ENCODE measurements around the gene PHF11.

The PHF11 gene

GRCh38 chr13:49536144-49536873 is 40.6 kb downstream of the PHF11 start:
- H3K27ac ChIP-seq, result no peak overlapping the region
- TF ChIP-seq CTCF (conservative IDR thresholded peaks at IDR 0.05) (no peak), ZFX (IDR thresholded peaks at IDR 0.05) (no peak)

GRCh38 chr13:49538404-49538803 is 42.7 kb downstream of the PHF11 start:
- H3K27ac ChIP-seq, result no peak overlapping the region
- TF ChIP-seq CTCF (conservative IDR thresholded peaks at IDR 0.05), result no peak
- no peak for TF ChIP-seq ZFX (IDR thresholded peaks at IDR 0.05)

GRCh38 chr13:49539313-49539712 is 43.6 kb downstream of the PHF11 start:
- TF ChIP-seq CTCF (conservative IDR thresholded peaks at IDR 0.05), result no peak
- no peak for TF ChIP-seq ZFX (IDR thresholded peaks at IDR 0.05)
- no peak overlapping the region for H3K27ac ChIP-seq

- TF ChIP-seq CTCF (conservative IDR thresholded peaks at IDR 0.05), result no peak
- no peak for TF ChIP-seq ZFX (IDR thresholded peaks at IDR 0.05)
- H3K27ac ChIP-seq, result no peak overlapping the region
Observed at GRCh38 chr13:49539746-49540145, 44.0 kb downstream of the PHF11 start.

GRCh38 chr13:49540552-49540951 is 44.8 kb downstream of the PHF11 start:
- H3K27ac ChIP-seq, result no peak overlapping the region

GRCh38 chr13:49543656-49544055 is 47.9 kb downstream of the PHF11 start:
- TF ChIP-seq ZFX (IDR thresholded peaks at IDR 0.05) (no peak), CTCF (conservative IDR thresholded peaks at IDR 0.05) (no peak)
- no peak overlapping the region for H3K27ac ChIP-seq

More at GRCh38 chr13:49540552-49540951, 44.8 kb downstream of the PHF11 start:
- TF ChIP-seq ZFX (IDR thresholded peaks at IDR 0.05) (no peak), CTCF (conservative IDR thresholded peaks at IDR 0.05) (no peak)

GRCh38 chr13:49545661-49546060 is 49.9 kb downstream of the PHF11 start:
- no peak overlapping the region for H3K27ac ChIP-seq
- no peak for TF ChIP-seq CTCF (conservative IDR thresholded peaks at IDR 0.05)
- TF ChIP-seq ZFX (IDR thresholded peaks at IDR 0.05), result no peak
